ENCODE results near the gene LBX1.

DNA sequence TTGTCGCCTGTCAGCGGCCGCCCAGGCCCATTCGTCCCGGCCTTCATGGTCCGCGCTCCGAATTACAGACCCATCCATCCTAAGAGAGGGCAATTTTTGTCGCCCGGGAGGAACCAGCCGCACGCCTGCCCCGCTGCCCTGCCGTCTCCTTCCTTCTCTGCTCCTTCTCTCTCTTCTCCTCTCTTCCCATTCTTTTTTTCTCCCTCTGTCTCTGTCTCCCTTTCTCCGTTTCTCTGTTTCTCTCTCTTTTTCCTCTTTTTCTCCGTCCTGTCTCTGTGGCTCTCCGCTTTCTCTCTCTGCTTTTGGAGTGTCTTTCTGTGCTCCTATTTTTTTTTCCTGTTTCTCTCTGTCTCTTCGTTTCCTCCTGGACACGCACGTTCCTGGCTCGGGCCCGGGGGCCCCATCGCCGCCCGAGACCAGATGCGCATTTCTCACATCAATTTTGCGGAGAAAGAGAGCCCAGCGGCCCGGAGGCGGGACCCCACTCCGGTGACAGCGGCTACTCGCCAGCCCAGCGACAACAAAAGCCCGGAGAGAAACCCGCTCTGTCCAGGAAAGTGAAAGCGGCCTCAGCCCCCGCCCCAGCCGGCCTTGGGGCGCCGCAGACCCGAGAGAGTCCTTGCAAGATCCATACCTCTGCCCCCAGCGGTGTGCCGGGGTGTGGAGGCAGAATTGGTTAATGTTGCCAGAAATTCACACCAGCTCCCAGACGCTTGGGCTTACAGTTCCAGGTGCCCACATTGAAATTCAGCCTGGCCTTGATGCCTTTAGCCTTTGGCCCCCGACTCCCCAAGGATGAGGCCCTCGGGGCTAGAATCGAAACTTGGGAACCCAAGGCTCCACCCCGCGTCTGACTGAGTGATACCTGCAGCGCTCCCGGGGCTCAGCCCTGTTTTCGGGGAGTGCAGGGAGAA, 4.1 kb downstream of the LBX1 start:
- TF ChIP-seq, protein P1, sequence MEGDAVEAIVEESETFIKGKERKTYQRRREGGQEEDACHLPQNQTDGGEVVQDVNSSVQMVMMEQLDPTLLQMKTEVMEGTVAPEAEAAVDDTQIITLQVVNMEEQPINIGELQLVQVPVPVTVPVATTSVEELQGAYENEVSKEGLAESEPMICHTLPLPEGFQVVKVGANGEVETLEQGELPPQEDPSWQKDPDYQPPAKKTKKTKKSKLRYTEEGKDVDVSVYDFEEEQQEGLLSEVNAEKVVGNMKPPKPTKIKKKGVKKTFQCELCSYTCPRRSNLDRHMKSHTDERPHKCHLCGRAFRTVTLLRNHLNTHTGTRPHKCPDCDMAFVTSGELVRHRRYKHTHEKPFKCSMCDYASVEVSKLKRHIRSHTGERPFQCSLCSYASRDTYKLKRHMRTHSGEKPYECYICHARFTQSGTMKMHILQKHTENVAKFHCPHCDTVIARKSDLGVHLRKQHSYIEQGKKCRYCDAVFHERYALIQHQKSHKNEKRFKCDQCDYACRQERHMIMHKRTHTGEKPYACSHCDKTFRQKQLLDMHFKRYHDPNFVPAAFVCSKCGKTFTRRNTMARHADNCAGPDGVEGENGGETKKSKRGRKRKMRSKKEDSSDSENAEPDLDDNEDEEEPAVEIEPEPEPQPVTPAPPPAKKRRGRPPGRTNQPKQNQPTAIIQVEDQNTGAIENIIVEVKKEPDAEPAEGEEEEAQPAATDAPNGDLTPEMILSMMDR (conservative IDR thresholded peaks at IDR 0.05; ENCODE audit: low read depth, low read length): no peak
- no peak for TF ChIP-seq MXI1 (IDR thresholded peaks at IDR 0.05; ENCODE audit: borderline replicate concordance, low read depth, low read length)

All from IMR-90 (cell line).